DMS153 treated with DMSO at 0.1 percent for 48 hours (cell line): ENCODE data around the gene PPP4R4.
"Not testable (repeated sequence)": the region's sequence is repeated elsewhere in the genome, so short reads cannot be mapped to it uniquely, and the experiment has no call there.

ENCODE experiments used
- DNase-seq: peaks from one replicate; lab custom pipeline; 2025; ENCODE audit not compliant: unreplicated experiment; lab: John Stamatoyannopoulos, UW

Gene PPP4R4

DNA sequence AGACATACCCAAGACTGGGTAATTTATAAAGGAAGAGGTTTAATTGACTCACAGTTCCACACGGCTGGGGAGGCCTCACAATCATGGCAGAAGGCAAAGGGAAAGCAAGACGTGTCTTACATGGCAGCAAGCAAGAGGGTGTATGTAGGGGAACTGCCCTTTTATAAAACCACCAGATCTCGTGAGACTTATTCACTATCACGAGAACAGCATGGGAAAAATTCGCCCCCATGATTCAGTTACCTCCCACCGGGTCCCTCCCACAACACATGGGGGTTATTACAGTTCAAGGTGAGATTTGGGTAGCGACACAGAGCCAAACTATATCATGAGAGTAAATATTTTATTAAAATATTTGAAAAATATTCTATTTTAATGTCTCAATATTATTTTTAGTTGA, 94.5 kb downstream of the PPP4R4 start:
- not testable (repeated sequence) for DNase-seq

DNA sequence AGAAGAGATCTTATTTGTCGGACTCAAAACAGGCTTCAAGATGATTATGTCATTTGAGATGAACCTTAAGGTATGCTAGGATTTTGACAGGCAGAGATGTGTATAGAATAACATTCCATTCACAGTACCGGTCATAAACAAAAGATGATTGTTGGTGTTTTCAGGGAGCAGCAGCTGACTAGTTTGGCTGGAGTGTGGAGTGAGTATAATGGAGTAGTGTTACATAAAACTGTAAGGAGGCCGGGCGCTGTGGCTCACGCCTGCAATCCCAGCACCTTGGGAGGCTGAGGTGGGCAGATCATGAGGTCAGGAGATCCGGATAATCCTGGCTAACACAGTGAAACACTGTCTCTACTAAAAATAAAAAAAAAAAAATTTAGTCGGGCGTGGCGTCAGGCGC, 95.0 kb downstream of the PPP4R4 start:
- no peak for DNase-seq

DNA sequence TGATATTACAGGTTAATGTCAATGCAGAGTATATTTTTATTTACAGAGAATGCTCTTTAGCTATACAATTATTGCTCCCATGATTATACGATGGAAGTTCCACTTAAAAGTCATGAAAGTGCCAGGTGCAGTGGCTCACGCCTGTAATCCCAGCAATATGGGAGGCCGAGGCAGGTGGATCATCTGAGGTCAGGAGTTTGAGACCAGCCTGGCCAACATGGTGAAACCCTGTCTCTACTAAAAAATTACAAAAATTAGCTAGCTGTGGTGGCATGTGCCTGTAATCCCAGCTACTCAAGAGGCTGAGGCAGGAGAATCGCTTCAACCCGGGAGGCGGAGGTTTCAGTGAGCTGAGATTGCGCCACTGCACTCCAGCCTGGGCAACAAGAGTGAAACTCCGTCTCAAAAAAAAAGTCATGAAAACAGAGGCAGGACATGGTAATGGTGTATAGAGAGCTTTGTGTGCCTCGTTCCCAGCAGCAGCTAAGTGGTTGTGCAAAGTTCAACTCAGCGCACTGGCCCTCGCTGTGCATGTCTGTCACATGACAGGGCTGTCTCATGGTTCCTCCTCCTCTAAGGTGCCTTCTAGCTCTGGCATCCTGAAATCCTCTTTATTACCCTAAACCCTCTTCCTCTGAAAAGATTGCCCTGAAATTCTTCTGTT, 102.9 kb downstream of the PPP4R4 start:
- DNase-seq, result not testable (repeated sequence)

DNA sequence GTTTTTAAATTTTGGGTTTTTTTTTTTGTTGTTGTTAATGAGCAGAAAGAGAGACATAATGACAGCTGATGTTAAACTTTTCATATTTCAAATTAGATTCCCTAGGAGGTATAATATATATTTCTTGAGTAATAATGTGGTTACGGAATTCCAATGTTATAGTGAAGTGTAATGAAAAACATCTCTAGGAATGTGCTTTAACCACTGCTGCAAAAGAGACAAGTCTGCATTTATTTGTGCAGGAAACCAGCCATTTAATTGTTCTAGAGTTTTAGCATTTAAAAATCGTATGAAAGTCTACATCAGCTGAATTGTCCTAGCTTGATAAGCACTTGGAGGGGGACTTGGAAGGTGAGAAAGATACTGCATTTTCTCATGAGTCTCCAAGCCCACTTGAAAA, 104.6 kb downstream of the PPP4R4 start:
- no peak for DNase-seq

DNA sequence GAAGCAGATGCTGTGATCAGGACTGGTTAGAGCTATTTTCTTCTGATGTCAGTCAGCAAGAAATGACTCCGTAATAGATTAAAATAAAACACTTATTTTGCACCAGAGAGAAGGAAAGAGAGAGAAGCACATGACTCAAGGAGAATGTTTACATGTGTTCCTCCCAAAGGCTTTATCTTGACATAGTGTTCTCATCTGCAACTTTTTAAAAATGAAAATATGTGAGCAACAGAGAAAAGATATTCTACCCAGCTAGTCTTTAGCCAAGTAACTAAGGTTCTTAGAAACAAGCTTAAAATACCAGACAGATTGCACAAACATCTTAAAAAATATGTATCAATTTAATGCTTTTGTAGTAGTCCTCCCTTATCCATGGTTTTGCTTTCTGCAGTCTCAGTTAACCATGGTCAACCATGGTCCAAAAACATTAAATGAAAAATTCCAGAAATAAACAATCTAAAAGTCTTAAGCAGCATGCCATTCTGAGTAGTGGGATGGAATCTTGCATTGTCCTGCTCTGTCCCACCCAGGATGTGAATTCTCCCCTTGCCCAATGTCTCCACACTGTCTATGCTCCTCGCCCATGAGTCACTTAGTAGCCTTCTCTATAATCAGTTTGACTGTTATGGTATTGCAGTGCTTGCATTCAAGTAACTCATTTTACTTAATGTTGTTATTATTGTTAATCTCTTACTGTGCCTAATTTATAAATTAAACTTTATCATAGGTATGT, 109.0 kb downstream of the PPP4R4 start:
- no peak for DNase-seq

DNA sequence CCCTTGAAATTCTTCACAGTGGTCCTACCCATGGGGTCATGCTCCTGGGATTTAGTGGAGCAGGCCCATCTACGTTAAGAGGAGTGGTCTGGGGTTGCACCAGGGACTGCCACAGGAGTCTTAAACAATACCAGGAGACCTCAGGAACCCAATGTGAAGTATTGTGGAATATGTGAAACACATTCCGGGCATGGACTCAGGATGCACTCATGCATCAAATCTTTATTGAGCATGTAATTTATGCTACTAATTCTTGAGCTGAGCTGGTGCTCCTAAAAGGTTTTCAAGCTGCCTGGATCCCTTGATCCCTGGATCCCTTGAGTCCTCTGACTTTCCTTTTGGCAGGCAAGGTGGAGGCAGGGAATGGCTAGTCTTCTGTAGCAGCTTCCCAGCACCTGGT, 110.1 kb downstream of the PPP4R4 start:
- no peak for DNase-seq

DNA sequence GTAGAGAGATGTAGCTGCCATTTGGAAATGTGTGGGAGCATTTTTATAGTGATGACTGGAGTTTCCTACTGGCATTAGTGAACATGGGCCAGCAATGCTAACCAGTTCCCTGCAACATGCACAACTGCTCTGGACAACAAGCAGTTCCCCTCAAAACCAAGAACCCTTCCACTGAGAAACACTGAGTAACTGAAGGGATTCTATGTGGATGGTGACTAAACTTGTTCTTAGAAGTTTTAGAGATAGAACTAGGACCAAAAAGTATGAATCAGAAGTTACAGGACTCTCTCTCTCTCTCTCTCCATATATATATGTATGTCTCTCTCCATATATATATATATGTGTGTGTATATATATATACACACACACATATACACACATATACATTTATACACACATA, 111.0 kb downstream of the PPP4R4 start:
- DNase-seq, result no peak

DNA sequence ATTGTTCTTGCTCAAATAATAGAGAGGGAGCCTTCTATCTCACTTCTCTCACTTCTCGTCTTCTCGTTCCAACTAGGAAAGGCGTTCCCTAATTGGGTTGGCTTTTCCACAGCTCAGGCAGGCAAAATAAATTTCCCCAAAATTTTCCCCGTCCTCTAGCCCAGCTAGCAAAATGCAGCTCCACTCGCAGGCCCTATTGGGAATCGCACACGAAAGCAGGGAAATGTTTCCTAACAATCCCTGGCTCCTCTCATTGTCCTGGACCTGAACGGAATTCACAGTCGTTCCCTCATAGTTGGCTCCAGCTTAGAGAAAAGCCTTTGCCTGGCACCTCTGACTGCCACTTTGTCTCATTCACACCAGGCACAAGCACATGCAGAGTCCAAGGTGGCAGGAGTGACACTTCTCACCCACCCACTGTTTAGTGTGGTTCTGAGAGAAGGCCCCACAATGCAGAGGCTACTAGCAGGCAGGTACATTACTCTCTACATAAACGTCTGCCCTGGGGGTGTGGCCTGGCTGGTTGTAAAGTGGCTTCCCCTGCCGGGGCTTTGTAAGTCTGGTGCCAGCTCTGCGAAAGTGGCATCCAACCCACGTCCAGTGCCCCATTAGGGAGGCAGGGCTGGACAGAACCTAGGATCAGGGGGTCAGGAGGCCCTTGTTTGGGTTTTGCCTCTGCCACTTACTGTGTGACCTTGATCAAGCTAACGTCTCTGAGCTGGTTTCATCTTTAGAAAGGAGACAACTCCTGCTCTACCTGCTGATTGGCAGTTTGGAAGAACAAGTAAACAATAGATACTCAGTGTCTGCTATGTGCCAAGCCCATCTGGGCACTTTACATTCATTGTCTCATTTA, 114.7 kb downstream of the PPP4R4 start:
- no peak for DNase-seq

DNA sequence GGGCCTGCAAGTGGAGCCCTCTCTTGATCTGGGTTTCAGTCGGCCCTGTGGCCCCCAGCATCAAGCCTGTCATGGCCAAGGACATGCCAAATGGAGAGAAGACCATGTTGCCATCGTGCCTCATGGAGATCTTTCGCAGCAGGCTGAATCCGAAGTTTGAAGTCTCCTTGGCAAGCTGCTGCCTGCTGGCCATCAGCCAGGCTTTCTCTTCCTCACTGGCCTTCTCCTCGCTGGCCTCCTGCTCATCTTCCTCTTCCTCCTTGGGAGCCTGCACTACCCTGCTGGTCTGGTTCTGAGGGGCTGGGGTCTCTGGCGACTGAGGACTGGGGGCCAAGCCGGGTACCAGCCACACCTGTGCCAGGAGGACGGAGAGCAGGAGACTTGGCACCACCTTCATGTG, 116.1 kb downstream of the PPP4R4 start:
- DNase-seq, result no peak

DNA sequence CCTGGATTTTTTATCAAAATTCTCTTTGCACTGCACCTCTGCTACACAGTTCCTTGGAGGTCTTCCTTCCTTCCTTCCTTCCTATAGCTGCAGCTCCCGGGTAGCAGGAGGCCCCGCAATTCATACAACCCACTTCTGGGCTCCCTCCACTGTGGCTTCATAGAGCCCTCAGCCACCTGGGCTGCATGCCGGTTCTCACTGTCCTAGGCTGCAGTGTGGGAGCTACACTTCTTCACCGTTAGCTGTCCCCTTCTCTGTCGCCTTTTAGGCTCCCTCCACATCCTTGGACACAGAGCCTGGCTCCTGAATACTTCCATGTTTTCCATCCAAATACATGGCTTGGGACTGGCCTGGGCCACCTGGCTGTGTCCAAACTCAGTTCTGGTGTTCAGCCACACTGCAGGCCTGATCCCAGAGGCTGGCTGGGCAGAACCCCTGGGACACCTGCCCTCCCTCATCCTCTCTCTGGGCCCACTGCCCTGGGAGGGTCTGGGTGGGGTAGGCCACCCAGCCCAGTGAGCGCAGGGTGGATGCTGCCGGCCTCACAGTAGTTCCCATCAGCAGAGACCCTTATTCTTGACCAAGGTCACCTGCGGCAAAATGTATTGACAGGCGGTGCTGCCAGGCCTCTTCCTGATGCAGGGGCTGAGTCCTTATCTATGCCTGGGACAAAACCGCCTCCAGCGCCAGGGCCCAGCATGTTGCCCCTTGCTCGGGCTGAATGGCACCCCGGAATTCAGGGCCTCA, 117.2 kb downstream of the PPP4R4 start:
- no peak for DNase-seq

DNA sequence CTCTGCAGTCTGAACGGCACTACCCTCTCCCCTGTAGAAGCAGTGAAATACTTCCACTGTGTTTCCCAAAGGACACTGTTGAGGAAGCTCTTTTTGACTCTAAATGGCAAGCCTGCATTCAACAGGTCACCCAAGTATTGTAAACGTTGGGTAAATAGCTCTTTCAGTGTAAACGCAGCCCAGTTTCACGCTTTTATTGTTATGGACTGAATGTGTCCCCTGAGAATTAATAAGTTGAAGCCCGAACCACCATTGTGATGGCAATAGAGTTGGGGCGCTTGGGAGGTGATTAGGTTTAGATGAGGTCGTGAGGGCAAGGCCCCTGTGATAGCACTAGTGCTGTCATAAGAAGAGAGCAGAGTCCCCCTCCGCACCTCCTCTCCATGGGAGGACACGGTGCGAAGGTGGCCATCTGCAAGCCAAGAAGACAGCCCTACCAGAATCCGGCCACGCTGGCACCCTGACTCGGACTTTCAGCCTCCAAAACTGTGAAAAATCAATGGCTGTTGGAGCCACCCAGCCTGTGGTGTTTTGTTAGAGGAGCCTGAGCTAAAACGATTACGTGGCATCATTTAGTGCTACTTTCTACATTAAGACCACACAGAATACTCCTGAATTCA, 117.9 kb downstream of the PPP4R4 start:
- no peak for DNase-seq

DNA sequence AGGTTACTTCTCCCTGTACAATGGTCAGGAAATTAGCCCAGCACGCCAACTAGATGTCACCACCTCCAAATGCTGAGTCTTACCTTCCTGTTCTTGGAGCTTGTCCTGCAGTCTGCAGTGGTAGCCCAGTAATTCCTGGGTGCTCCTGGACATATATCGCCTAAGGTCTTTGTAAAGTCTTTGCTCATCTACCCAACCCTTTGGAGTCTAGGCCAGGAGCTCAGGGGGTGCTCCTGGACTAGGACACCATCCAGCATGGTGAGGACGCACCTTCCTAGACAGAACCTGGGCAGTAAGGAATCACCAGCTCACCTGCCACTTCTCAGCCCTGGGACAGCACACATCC, 118.4 kb downstream of the PPP4R4 start:
- DNase-seq, result no peak

DNA sequence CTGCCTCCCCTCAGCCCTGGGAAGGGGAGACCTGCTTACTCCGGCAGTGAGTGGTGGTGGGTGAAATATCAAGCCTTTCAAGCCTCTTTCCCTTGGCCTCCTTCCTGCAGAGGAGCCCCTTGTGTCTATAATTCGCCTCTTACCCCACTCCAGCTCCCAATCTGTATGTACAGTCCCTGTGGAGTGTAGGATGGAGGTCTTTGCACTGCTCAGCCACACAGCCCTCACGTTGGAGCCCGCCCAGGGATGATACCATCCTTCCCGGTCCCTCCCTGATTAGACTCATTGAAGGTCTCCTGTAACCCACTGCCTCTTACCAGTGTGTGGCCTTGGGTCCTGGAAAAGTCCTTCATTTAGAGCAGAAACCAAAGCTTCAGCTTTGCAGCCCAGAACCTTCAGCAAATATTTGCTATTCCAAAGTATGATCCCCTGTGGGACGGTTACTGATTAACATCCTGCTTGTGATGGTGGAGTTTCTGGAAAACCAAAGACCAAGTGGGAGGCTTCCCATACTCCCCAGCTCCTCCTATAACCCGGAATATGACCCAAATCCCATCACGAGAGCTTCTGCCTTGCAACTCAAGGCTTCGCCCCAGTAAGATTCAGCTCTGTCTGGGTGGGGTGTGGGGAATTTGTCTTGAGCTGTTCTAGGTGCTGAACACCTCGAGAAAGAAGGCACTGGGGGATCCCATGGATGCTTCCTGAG, 118.9 kb downstream of the PPP4R4 start, which contains the start of gene SERPINA10:
SERPINA10 (minus strand) TSS at position 397 of the 706 bp plus-strand sequence. CDS start 2,675 bp downstream, outside the sequence.
- DNase-seq, result no peak

DNA sequence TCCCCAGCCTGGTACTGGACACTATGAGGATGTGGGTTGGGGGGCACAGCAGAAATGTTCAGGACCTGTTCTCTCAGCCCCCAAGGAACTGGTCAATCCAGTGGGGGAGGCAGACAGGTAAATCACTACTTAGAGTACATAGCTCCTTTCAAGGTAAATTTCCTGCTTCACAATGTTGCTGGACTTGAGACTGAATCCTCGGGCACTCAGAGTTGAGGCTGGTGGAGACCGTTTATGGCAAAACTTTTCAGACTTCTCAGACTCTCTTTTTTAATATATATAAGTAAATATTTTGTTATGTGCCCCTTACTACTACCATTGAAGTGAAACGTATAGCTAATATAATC, 119.4 kb downstream of the PPP4R4 start:
- no peak for DNase-seq

DNA sequence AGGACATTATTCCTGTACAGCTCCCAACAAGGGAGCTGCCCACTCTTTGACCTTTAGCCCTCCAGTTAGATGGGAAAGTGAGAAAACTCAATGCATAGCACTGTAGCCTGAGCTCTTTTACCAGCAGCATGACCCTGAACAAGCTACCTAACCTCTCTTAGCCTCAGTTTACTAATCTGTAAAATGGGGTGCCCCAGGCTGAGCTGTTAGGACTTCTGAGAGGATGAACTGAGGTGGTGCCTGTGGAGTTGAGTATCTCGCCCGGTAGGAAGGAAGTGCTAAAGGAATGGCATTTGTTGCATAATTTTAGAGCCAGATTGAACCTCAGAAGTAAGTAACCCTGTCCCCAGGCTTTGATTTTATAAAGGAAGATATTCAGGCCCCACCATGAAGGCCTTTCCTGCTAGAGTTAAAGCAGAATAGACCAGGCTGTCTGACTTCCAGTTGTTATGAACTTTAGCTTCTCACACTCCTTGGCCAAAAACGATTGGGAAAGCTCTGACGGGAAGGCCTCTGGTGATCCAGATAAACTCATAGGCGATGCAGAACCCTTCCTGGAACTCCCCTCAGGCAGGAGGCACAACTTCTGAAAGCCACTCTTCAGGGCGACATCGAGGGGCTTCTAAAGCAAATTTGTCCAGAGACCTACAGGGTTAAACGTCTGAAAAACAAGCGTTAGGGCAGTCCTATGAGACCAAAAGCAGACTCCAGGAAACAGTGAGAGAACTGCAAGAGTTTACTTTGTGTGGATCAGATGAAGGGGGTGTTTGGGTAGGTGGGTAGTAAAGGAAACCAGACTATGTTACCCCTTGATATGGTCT, 121.4 kb downstream of the PPP4R4 start:
- DNase-seq, result no peak

DNA sequence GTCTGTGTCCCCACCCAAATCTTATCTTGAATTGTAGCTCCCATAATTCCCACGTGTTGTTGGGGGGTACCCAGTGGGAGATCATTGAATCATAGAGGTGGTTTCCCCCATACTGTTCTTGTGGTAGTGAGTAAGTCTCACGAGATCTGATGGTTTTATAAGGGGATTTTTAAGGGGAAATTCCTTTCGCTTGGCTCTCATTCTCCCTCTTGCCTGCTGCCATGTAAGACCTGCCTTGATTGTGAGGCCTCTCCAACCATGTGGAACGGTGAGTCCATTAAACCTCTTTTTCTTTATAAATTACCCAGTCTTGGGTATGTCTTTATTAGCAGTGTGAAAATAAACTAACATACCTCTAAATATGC, 122.0 kb downstream of the PPP4R4 start:
- not testable (repeated sequence) for DNase-seq

DNA sequence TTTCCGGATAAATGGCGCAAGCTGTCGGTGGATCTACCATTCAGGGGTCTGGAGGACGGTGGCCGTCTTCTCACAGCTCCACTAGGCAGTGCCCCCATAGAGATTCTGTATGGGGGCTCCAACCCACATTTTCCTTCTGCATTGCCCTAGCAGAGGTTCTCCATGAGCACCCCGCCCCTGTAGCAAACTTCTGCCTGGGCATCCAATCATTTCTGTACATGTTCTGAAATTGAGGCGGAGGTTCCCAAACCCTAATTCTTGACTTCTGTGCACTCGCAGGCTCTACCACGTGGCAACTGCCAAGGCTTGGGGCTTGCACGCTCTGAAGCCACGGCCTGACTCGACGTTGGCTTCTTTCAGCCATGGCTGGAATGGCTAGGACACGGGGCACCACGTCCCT, 124.0 kb downstream of the PPP4R4 start:
- DNase-seq, result no peak

DNA sequence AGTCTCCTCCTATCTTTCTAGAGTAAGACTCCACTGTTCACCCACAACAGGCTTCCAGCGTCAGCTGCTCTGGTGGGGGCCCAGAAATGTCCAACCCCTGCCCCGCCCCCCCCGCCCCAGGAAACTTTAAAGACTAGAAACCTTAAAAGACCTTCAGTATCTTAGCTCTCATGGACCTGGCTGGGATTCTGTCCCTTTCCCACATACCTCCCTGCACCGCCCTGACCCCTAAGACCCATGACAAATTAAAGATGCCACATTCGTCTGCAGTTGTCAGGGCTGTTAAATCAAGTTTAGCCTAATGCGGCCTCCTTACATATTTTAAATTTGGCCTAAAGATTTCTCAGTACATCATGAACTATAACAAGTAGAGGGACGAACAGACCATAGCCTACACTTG, 129.0 kb downstream of the PPP4R4 start:
- DNase-seq, result no peak

DNA sequence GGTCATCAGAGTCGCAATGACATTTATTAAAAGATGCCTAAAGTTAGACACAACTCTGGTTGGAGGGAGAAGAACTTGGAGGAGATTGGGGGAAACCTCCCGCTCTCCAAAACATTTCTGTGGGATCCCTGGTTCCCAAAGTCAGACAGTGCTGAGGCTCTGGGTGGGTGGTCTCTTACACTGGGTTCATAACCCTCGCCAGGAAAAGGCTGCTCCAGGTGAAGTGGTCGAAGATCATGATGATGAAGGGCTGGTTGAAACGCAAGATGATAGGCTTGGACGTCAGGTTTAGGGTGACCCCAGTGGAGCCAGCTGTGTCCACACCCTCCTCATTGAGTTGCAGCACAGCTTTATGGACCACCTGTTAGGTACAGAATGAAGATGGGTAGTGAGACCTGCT, 130.1 kb downstream of the PPP4R4 start:
- no peak for DNase-seq
